Measurements from ENCODE around the gene ZNF490.

Gene ZNF490

GRCh38 chr19:12617646-12618045, 7.0 kb upstream of the ZNF490 start:
- Histone ChIP-seq H3K27me3 (ENCODE audit: control insufficient read depth in 1 of 2, insufficient read depth in 2 of 2, low read length in 2 of 2) (no peaks in the 10 kb centered on the region), H3K4me1 (ENCODE audit: insufficient read depth, low read length) (peaks cover 5% of the 10 kb centered on the region), H3K36me3 (ENCODE audit: insufficient read depth, low read length) (no peaks in the 10 kb centered on the region), H3K9ac (ENCODE audit: low read length) (no peak overlapping the region), H3K4me3 (ENCODE audit: low read depth in 1 of 2, low read length in 2 of 2) (no peak overlapping the region), H3K27ac (ENCODE audit: low read depth, low read length) (no peak overlapping the region), H3K9me3 (ENCODE audit: low read length) (no peaks in the 10 kb centered on the region)

DNA sequence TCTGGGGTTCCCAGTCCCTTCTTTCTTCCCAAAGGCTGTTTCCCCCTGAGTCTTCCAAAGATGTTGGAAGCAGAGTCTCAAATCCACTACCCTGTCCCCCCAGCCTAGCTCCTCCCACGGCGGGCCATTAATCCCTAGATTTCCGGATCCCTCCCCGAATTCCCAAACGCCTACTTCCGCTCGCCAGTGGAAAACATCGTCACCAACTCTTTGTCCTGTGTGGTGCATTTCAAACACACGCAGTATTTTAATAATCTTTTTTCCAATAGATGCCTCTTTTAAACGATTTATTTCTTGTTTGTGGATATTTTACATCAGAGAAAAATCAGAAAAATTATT, 717 bp upstream of the ZNF490 start:
- Histone ChIP-seq H3K4me1 (ENCODE audit: insufficient read depth, low read length) (peaks cover 18% of the 10 kb centered on the region), H3K9ac (ENCODE audit: low read length) (peak overlapping the region; percentile 92), H3K4me3 (ENCODE audit: low read depth in 1 of 2, low read length in 2 of 2) (peak overlapping the region; percentile 89 to 100), H3K36me3 (ENCODE audit: insufficient read depth, low read length) (peaks cover 14% of the 10 kb centered on the region), H3K27ac (ENCODE audit: low read depth, low read length) (peak overlapping the region; percentile 94), H3K27me3 (ENCODE audit: control insufficient read depth in 1 of 2, insufficient read depth in 2 of 2, low read length in 2 of 2) (no peaks in the 10 kb centered on the region), H3K9me3 (ENCODE audit: low read length) (no peaks in the 10 kb centered on the region)

GRCh38 chr19:12607631-12608030, 3.0 kb downstream of the ZNF490 start:
- Histone ChIP-seq H3K9ac (ENCODE audit: low read length) (no peak overlapping the region), H3K9me3 (ENCODE audit: low read length) (no peaks in the 10 kb centered on the region), H3K36me3 (ENCODE audit: insufficient read depth, low read length) (peaks cover 14% of the 10 kb centered on the region), H3K27ac (ENCODE audit: low read depth, low read length) (no peak overlapping the region), H3K27me3 (ENCODE audit: control insufficient read depth in 1 of 2, insufficient read depth in 2 of 2, low read length in 2 of 2) (no peaks in the 10 kb centered on the region), H3K4me1 (ENCODE audit: insufficient read depth, low read length) (peaks cover 13% of the 10 kb centered on the region), H3K4me3 (ENCODE audit: low read depth in 1 of 2, low read length in 2 of 2) (no peak overlapping the region)

DNA sequence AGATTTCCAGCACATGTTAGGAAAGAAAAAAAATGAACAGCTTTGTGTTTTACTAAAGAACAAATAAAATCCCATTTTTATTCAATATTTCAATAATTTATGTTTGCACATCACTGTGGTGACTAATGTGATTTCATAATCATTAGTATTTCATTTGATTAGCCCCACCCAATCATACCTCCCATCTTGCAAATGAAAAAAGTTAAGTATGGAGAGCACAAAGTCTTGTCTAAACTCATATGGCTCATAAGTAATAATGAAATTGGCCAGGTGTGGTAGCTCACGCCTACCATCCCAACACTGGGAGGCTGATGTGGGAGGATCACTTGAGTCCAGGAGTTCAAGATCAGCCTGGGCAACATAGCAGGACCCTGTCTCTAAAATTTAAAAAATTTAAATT, 3.8 kb downstream of the ZNF490 start:
- no peaks in the 10 kb centered on the region for H3K9me3 ChIP-seq (ENCODE audit: low read length)
- H3K36me3 ChIP-seq (ENCODE audit: insufficient read depth, low read length) = peaks cover 14% of the 10 kb centered on the region
- H3K4me1 ChIP-seq (ENCODE audit: insufficient read depth, low read length) = peaks cover 9% of the 10 kb centered on the region
- H3K4me3 ChIP-seq (ENCODE audit: low read depth in 1 of 2, low read length in 2 of 2) = no peak overlapping the region
- no peaks in the 10 kb centered on the region for H3K27me3 ChIP-seq (ENCODE audit: control insufficient read depth in 1 of 2, insufficient read depth in 2 of 2, low read length in 2 of 2)
- H3K27ac ChIP-seq (ENCODE audit: low read depth, low read length) = no peak overlapping the region
- H3K9ac ChIP-seq (ENCODE audit: low read length) = no peak overlapping the region

DNA sequence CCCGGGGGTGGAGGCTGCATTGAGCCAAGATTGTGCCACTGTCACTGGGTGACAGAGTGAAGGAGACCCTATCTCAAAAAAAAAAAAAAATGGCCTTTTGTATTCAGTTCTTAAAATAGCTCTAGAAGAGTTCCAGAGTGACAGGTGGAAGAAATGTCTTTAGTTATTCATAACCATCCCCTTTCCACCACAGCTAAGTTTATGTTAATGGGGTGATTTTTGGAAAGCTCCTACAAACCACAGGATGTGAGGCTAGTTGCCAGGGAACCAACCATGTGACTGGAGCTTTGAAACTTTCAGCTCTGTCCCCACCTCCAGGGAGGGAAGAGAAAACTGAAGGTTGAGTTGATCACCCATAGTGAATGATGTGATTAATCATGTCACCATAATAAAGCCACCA, 6.9 kb downstream of the ZNF490 start:
- Histone ChIP-seq H3K36me3 (ENCODE audit: insufficient read depth, low read length) (peaks cover 10% of the 10 kb centered on the region), H3K27me3 (ENCODE audit: control insufficient read depth in 1 of 2, insufficient read depth in 2 of 2, low read length in 2 of 2) (no peaks in the 10 kb centered on the region), H3K4me1 (ENCODE audit: insufficient read depth, low read length) (no peaks in the 10 kb centered on the region), H3K9me3 (ENCODE audit: low read length) (no peaks in the 10 kb centered on the region), H3K4me3 (ENCODE audit: low read depth in 1 of 2, low read length in 2 of 2) (no peak overlapping the region), H3K9ac (ENCODE audit: low read length) (no peak overlapping the region), H3K27ac (ENCODE audit: low read depth, low read length) (no peak overlapping the region)

DNA sequence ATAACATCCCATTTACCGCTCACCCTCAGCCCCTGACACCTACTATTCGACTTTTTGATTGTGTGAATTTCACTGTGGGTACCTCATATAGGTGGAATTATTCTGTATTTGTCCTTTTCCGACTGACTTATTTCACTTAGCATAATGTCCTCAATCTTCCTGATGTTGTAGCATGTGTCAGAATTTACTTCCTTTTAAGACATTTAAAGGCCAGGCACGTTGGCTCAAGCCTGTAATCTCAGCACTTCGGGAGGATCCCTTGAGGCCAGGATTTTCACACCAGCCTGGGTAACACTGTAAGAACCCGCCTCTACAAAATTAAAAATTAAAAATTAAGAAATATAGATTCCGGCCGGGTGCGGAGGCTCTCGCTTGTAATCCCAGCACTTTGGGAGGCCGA, 13.0 kb downstream of the ZNF490 start:
- Histone ChIP-seq H3K4me3 (ENCODE audit: low read depth in 1 of 2, low read length in 2 of 2) (no peak overlapping the region), H3K27me3 (ENCODE audit: control insufficient read depth in 1 of 2, insufficient read depth in 2 of 2, low read length in 2 of 2) (no peaks in the 10 kb centered on the region), H3K9me3 (ENCODE audit: low read length) (no peaks in the 10 kb centered on the region), H3K4me1 (ENCODE audit: insufficient read depth, low read length) (no peaks in the 10 kb centered on the region), H3K9ac (ENCODE audit: low read length) (no peak overlapping the region), H3K27ac (ENCODE audit: low read depth, low read length) (no peak overlapping the region), H3K36me3 (ENCODE audit: insufficient read depth, low read length) (no peaks in the 10 kb centered on the region)

- no peak overlapping the region for H3K4me3 ChIP-seq (ENCODE audit: low read depth in 1 of 2, low read length in 2 of 2)
- no peak overlapping the region for H3K9ac ChIP-seq (ENCODE audit: low read length)
- no peaks in the 10 kb centered on the region for H3K4me1 ChIP-seq (ENCODE audit: insufficient read depth, low read length)
- no peaks in the 10 kb centered on the region for H3K9me3 ChIP-seq (ENCODE audit: low read length)
- H3K27me3 ChIP-seq (ENCODE audit: control insufficient read depth in 1 of 2, insufficient read depth in 2 of 2, low read length in 2 of 2) = no peaks in the 10 kb centered on the region
- no peak overlapping the region for H3K27ac ChIP-seq (ENCODE audit: low read depth, low read length)
- no peaks in the 10 kb centered on the region for H3K36me3 ChIP-seq (ENCODE audit: insufficient read depth, low read length)
Observed at GRCh38 chr19:12596927-12597548, 13.6 kb downstream of the ZNF490 start.

GRCh38 chr19:12596485-12596884, 14.1 kb downstream of the ZNF490 start:
- H3K36me3 ChIP-seq (ENCODE audit: insufficient read depth, low read length) = no peaks in the 10 kb centered on the region
- no peak overlapping the region for H3K4me3 ChIP-seq (ENCODE audit: low read depth in 1 of 2, low read length in 2 of 2)
- no peaks in the 10 kb centered on the region for H3K4me1 ChIP-seq (ENCODE audit: insufficient read depth, low read length)
- H3K27me3 ChIP-seq (ENCODE audit: control insufficient read depth in 1 of 2, insufficient read depth in 2 of 2, low read length in 2 of 2) = no peaks in the 10 kb centered on the region
- H3K9me3 ChIP-seq (ENCODE audit: low read length) = no peaks in the 10 kb centered on the region
- H3K9ac ChIP-seq (ENCODE audit: low read length) = no peak overlapping the region
- no peak overlapping the region for H3K27ac ChIP-seq (ENCODE audit: low read depth, low read length)

DNA sequence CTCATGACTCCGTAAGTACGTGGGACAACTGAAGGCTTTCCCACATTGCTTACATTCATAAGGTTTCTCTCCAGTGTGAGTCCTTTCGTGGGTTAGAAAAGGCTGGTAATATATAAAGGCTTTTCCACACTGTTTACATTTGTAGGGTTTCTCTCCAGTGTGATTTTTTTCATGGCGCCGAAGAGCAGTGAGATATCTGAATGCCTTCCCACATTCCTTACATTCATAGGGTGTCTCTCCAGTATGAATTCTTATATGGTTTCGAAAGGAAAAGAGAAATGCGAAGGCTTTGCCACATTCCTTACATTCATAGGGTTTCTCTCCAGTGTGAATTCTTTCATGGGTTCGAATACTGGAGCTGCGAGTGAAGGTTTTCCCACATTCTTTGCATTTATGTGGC, 29.5 kb downstream of the ZNF490 start:
- Histone ChIP-seq H3K9me3 (ENCODE audit: low read length) (peaks cover 17% of the 10 kb centered on the region), H3K9ac (ENCODE audit: low read length) (no peak overlapping the region), H3K27ac (ENCODE audit: low read depth, low read length) (no peak overlapping the region), H3K4me1 (ENCODE audit: insufficient read depth, low read length) (no peaks in the 10 kb centered on the region), H3K27me3 (ENCODE audit: control insufficient read depth in 1 of 2, insufficient read depth in 2 of 2, low read length in 2 of 2) (no peaks in the 10 kb centered on the region), H3K36me3 (ENCODE audit: insufficient read depth, low read length) (peaks cover 23% of the 10 kb centered on the region), H3K4me3 (ENCODE audit: low read depth in 1 of 2, low read length in 2 of 2) (no peak overlapping the region)

- no peaks in the 10 kb centered on the region for H3K27me3 ChIP-seq (ENCODE audit: control insufficient read depth in 1 of 2, insufficient read depth in 2 of 2, low read length in 2 of 2)
- peaks cover 23% of the 10 kb centered on the region for H3K36me3 ChIP-seq (ENCODE audit: insufficient read depth, low read length)
- H3K9me3 ChIP-seq (ENCODE audit: low read length) = peaks cover 17% of the 10 kb centered on the region
- no peaks in the 10 kb centered on the region for H3K4me1 ChIP-seq (ENCODE audit: insufficient read depth, low read length)
- no peak overlapping the region for H3K9ac ChIP-seq (ENCODE audit: low read length)
- no peak overlapping the region for H3K4me3 ChIP-seq (ENCODE audit: low read depth in 1 of 2, low read length in 2 of 2)
- H3K27ac ChIP-seq (ENCODE audit: low read depth, low read length) = no peak overlapping the region
Observed at GRCh38 chr19:12580180-12580694, 30.4 kb downstream of the ZNF490 start.

DNA sequence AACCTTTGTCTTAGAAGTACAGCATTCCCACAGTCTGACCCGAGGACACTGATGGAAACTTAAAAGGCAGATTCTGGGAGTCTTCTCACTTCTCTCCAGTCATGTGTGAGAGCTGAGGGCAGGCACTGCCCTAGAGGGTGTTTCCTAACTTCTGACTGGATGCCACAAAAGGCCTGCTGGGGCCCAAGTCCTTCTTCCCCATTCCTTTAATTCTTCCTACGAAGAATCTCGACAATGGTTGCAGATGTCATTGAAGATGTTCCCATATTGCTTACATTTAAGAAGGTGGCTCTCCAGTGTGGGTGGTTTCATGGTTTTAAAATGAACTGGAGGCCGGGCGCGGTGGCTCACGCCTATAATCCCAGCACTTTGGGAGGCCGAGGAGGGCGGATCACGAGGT, 32.0 kb downstream of the ZNF490 start:
- H3K27me3 ChIP-seq (ENCODE audit: control insufficient read depth in 1 of 2, insufficient read depth in 2 of 2, low read length in 2 of 2) = no peaks in the 10 kb centered on the region
- no peak overlapping the region for H3K9ac ChIP-seq (ENCODE audit: low read length)
- peaks cover 17% of the 10 kb centered on the region for H3K9me3 ChIP-seq (ENCODE audit: low read length)
- H3K4me3 ChIP-seq (ENCODE audit: low read depth in 1 of 2, low read length in 2 of 2) = no peak overlapping the region
- H3K27ac ChIP-seq (ENCODE audit: low read depth, low read length) = no peak overlapping the region
- no peaks in the 10 kb centered on the region for H3K4me1 ChIP-seq (ENCODE audit: insufficient read depth, low read length)
- H3K36me3 ChIP-seq (ENCODE audit: insufficient read depth, low read length) = peaks cover 23% of the 10 kb centered on the region

DNA sequence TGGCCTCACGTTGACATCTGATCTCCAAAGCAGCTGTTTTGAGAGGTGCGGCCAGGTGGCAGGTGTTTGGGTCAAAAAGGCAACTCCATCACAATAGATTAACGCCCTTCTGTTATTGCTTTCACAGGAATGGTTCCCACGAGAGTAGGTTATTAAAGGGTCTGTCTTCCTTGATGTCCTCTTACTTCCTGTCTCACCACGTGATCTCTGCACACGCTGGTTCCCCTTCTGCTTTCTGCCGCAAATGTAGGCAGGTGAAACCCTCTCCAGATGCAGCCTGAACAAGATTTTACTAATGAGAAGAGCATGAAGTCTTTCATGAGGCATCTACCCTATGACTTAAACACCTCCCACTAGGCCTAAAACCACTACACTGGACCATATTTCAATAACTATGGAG, 36.6 kb downstream of the ZNF490 start:
- no peaks in the 10 kb centered on the region for H3K27me3 ChIP-seq (ENCODE audit: control insufficient read depth in 1 of 2, insufficient read depth in 2 of 2, low read length in 2 of 2)
- no peak overlapping the region for H3K27ac ChIP-seq (ENCODE audit: low read depth, low read length)
- no peaks in the 10 kb centered on the region for H3K4me1 ChIP-seq (ENCODE audit: insufficient read depth, low read length)
- no peaks in the 10 kb centered on the region for H3K9me3 ChIP-seq (ENCODE audit: low read length)
- H3K4me3 ChIP-seq (ENCODE audit: low read depth in 1 of 2, low read length in 2 of 2) = no peak overlapping the region
- peaks cover 5% of the 10 kb centered on the region for H3K36me3 ChIP-seq (ENCODE audit: insufficient read depth, low read length)
- no peak overlapping the region for H3K9ac ChIP-seq (ENCODE audit: low read length)
